ENCODE data around the gene VANGL2. TPM values are rescaled to one million over a fixed set of nuclear protein-coding genes. Genes with fewer than 3 reads are reported as not detected.

VANGL2 gene
- polyA plus RNA-seq, 6 donors from 2014 or later = 0.05 to 0.19 (median 0.08) TPM; not detected in 1

- H3K4me1 Mint-ChIP-seq = peaks cover 56 to 65% (median 63%) of the 10 kb centered on the region in 3 donors
- DNase-seq = no peak
Observed at GRCh38 chr1:160429125-160429561, 28.8 kb downstream of the VANGL2 start.

GRCh38 chr1:160429702-160430535 lies 29.6 kb downstream of the VANGL2 start:
- Mint-ChIP-seq H3K4me1 (peaks cover 63 to 73% (median 64%) of the 10 kb centered on the region in 3 donors), H3K36me3 (peaks cover 2 to 16% of the 10 kb centered on the region in 2 donors), H3K9me3 (peaks cover 0 to 13% (median 7%) of the 10 kb centered on the region in 7 donors), H3K4me3 (peak overlapping the region in 7 of 8 donors; percentile 2 to 85 (median 63)), H3K27me3 (no peaks in the 10 kb centered on the region), H3K27ac (peak overlapping the region; percentile 57 to 99 (median 96))
- DNase-seq (peak; percentile 42), ATAC-seq (ENCODE audit: low read depth in 2 of 2) (peak; percentile 43 to 48)

More at GRCh38 chr1:160429125-160429561, 28.8 kb downstream of the VANGL2 start:
- peak overlapping the region; percentile 57 to 99 (median 96) for H3K27ac Mint-ChIP-seq
- H3K4me3 Mint-ChIP-seq = peak overlapping the region in 7 of 8 donors; percentile 38 to 85 (median 56)
- H3K36me3 Mint-ChIP-seq = peaks cover 0 to 9% of the 10 kb centered on the region in 2 donors
- peaks cover 0 to 6% (median 2%) of the 10 kb centered on the region in 7 donors for H3K9me3 Mint-ChIP-seq
- H3K27me3 Mint-ChIP-seq = no peaks in the 10 kb centered on the region
- no peak for ATAC-seq (ENCODE audit: low read depth in 2 of 2)

- Mint-ChIP-seq H3K4me3 (peak overlapping the region in 7 of 8 donors; percentile 32 to 83 (median 65)), H3K4me1 (peaks cover 65 to 75% (median 68%) of the 10 kb centered on the region in 3 donors), H3K27me3 (no peaks in the 10 kb centered on the region), H3K9me3 (peaks cover 0 to 21% (median 7%) of the 10 kb centered on the region in 7 donors), H3K27ac (peak overlapping the region; percentile 57 to 99 (median 96)), H3K36me3 (peaks cover 4 to 17% of the 10 kb centered on the region in 2 donors)
- DNase-seq (no peak), ATAC-seq (ENCODE audit: low read depth in 2 of 2) (no peak)
Observed at GRCh38 chr1:160431006-160431405, 30.6 kb downstream of the VANGL2 start.

- Mint-ChIP-seq H3K27ac (peak overlapping the region; percentile 57 to 99 (median 96)), H3K27me3 (no peaks in the 10 kb centered on the region), H3K4me1 (peaks cover 66 to 76% (median 71%) of the 10 kb centered on the region in 3 donors), H3K36me3 (peaks cover 4 to 17% of the 10 kb centered on the region in 2 donors), H3K4me3 (peak overlapping the region in 7 of 8 donors; percentile 32 to 83 (median 65)), H3K9me3 (peaks cover 0 to 21% (median 7%) of the 10 kb centered on the region in 7 donors)
- ATAC-seq (ENCODE audit: low read depth in 2 of 2) (no peak), DNase-seq (no peak)
Observed at GRCh38 chr1:160431571-160431970, 31.2 kb downstream of the VANGL2 start.

GRCh38 chr1:160432371-160432786 lies 32.0 kb downstream of the VANGL2 start:
- peaks cover 0 to 21% (median 7%) of the 10 kb centered on the region in 7 donors for H3K9me3 Mint-ChIP-seq
- no peaks in the 10 kb centered on the region for H3K27me3 Mint-ChIP-seq
- ATAC-seq (ENCODE audit: low read depth in 2 of 2) = peak; percentile 84 to 85
- H3K4me3 Mint-ChIP-seq = peak overlapping the region; percentile 9 to 83 (median 66)
- peak overlapping the region; percentile 57 to 99 (median 96) for H3K27ac Mint-ChIP-seq
- H3K36me3 Mint-ChIP-seq = peaks cover 4 to 17% of the 10 kb centered on the region in 2 donors
- peaks cover 74 to 84% (median 77%) of the 10 kb centered on the region in 3 donors for H3K4me1 Mint-ChIP-seq
- DNase-seq = peak; percentile 70

- peak overlapping the region; percentile 66 to 98 (median 93) for H3K27ac Mint-ChIP-seq
- H3K9me3 Mint-ChIP-seq = peaks cover 0 to 21% (median 7%) of the 10 kb centered on the region in 7 donors
- peaks cover 46 to 63% (median 59%) of the 10 kb centered on the region in 3 donors for H3K4me1 Mint-ChIP-seq
- no peak for DNase-seq
- H3K4me3 Mint-ChIP-seq = peak overlapping the region in 5 of 8 donors; percentile 51 to 87 (median 61)
- H3K36me3 Mint-ChIP-seq = peaks cover 4 to 17% of the 10 kb centered on the region in 2 donors
- no peak for ATAC-seq (ENCODE audit: low read depth in 2 of 2)
- no peaks in the 10 kb centered on the region for H3K27me3 Mint-ChIP-seq
Observed at GRCh38 chr1:160436966-160437365, 36.6 kb downstream of the VANGL2 start.

GRCh38 chr1:160437432-160438316 lies 37.3 kb downstream of the VANGL2 start:
- H3K27me3 Mint-ChIP-seq = no peaks in the 10 kb centered on the region
- peak overlapping the region; percentile 90 to 98 (median 96) for H3K27ac Mint-ChIP-seq
- ATAC-seq (ENCODE audit: low read depth in 2 of 2) (peak; percentile 91 to 93), DNase-seq (peak; percentile 43)
- peaks cover 0 to 21% (median 6%) of the 10 kb centered on the region in 7 donors for H3K9me3 Mint-ChIP-seq
- peak overlapping the region; percentile 27 to 87 (median 82) for H3K4me3 Mint-ChIP-seq
- peaks cover 40 to 58% (median 54%) of the 10 kb centered on the region in 3 donors for H3K4me1 Mint-ChIP-seq
- peaks cover 4 to 17% of the 10 kb centered on the region in 2 donors for H3K36me3 Mint-ChIP-seq

- peak overlapping the region; percentile 27 to 87 (median 82) for H3K4me3 Mint-ChIP-seq
- peaks cover 35 to 58% (median 52%) of the 10 kb centered on the region in 3 donors for H3K4me1 Mint-ChIP-seq
- H3K27ac Mint-ChIP-seq = peak overlapping the region; percentile 90 to 98 (median 96)
- no peak for ATAC-seq (ENCODE audit: low read depth in 2 of 2)
- H3K9me3 Mint-ChIP-seq = peaks cover 0 to 20% (median 5%) of the 10 kb centered on the region in 7 donors
- H3K27me3 Mint-ChIP-seq = no peaks in the 10 kb centered on the region
- DNase-seq = no peak
- peaks cover 4 to 17% of the 10 kb centered on the region in 2 donors for H3K36me3 Mint-ChIP-seq
Observed at GRCh38 chr1:160438317-160438918, 38.1 kb downstream of the VANGL2 start.

- ATAC-seq (ENCODE audit: low read depth in 2 of 2) (no peak), DNase-seq (no peak)
- Mint-ChIP-seq H3K27ac (peak overlapping the region in 5 of 6 donors; percentile 48 to 98 (median 91)), H3K9me3 (peaks cover 0 to 16% (median 5%) of the 10 kb centered on the region in 7 donors), H3K4me1 (peaks cover 37 to 59% (median 57%) of the 10 kb centered on the region in 3 donors), H3K4me3 (peak overlapping the region in 6 of 8 donors; percentile 23 to 80 (median 31)), H3K27me3 (no peaks in the 10 kb centered on the region), H3K36me3 (peaks cover 4 to 17% of the 10 kb centered on the region in 2 donors)
Observed at GRCh38 chr1:160438935-160439334, 38.6 kb downstream of the VANGL2 start.

- DNase-seq (no peak), ATAC-seq (ENCODE audit: low read depth in 2 of 2) (no peak)
- no peak overlapping the region for H3K27ac Mint-ChIP-seq
- peaks cover 3 to 9% of the 10 kb centered on the region in 2 donors for H3K36me3 Mint-ChIP-seq
- H3K27me3 Mint-ChIP-seq = no peaks in the 10 kb centered on the region
- no peak overlapping the region for H3K4me3 Mint-ChIP-seq
- H3K9me3 Mint-ChIP-seq = peaks cover 0 to 9% (median 3%) of the 10 kb centered on the region in 7 donors
- peaks cover 38 to 56% (median 53%) of the 10 kb centered on the region in 3 donors for H3K4me1 Mint-ChIP-seq
Observed at GRCh38 chr1:160439718-160440117, 39.4 kb downstream of the VANGL2 start.

GRCh38 chr1:160446945-160447600 lies 46.7 kb downstream of the VANGL2 start:
- Mint-ChIP-seq H3K27ac (peak overlapping the region in 3 of 6 donors; percentile 2 to 64 (median 33)), H3K4me1 (peaks cover 55 to 66% (median 65%) of the 10 kb centered on the region in 3 donors), H3K9me3 (no peaks in the 10 kb centered on the region), H3K27me3 (no peaks in the 10 kb centered on the region), H3K4me3 (peak overlapping the region in 5 of 8 donors; percentile 27 to 82 (median 53)), H3K36me3 (no peaks in the 10 kb centered on the region)
- ATAC-seq (ENCODE audit: low read depth in 2 of 2) (no peak), DNase-seq (no peak)

- H3K4me1 Mint-ChIP-seq = peaks cover 61 to 68% (median 64%) of the 10 kb centered on the region in 3 donors
- ATAC-seq (ENCODE audit: low read depth in 2 of 2) = no peak
- peak overlapping the region in 1 of 6 donors; percentile 12 for H3K27ac Mint-ChIP-seq
Observed at GRCh38 chr1:160449494-160449893, 49.1 kb downstream of the VANGL2 start.

More at GRCh38 chr1:160449494-160449893, 49.1 kb downstream of the VANGL2 start:
- no peaks in the 10 kb centered on the region for H3K9me3 Mint-ChIP-seq
- no peaks in the 10 kb centered on the region for H3K27me3 Mint-ChIP-seq
- no peak for DNase-seq
- H3K36me3 Mint-ChIP-seq = no peaks in the 10 kb centered on the region
- no peak overlapping the region for H3K4me3 Mint-ChIP-seq

All from naive B cell (primary cell).